Central memory CD4-positive, alpha-beta T cell (primary cell): ENCODE data around the gene C6orf132.
"Not testable (repeated sequence)": the region's sequence is repeated elsewhere in the genome, so short reads cannot be mapped to it uniquely, and the experiment has no call there.

Experiments
- DNase-seq: peaks from one replicate; pipeline ENCODE4 v3.0.0; 2022
- total RNA-seq, 3 experiments: gene quantifications; one replicate each; lab custom pipeline; 2026; lab: John Stamatoyannopoulos, UW

C6orf132 gene
- total RNA-seq = 0 to 0.25 (median 0.19) reads per million in 3 experiments

- no peak for DNase-seq
These were observed at the start of gene C6orf132 for GRCh38 chr6:42142118-42142835. TSS of gene C6orf132 (minus strand) at chr6:42142620. CDS start at chr6:42142444, 176 bp downstream.

DNA sequence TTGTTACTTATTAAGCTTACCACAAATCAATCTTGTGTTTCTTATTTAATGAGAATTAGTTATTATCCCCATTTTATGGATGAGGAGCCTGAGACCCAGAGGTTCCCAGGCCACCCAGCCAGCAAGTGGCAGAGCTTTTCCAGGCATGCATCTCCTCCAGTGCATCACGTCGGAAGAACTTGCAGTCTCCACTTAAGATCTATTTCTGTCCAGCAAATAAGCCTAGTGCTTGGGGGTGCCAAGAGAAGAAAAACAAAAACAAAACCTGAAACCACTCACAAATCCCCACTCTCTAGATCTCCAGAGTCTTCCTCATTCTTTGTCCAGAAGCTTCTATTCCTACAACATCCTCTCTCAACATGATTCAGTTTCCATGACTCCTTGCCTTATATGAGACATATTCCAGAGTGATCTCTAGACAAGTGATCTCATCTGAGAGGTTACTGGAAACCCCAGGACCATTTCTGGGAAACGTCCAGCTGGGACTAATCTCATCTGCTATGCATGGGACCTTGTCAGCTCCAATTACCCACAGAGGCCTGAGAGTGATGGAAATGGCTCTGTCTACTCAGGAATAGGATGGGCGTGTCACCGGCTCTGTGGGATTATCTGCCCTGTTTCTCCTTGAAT lies 48.2 kb upstream of the C6orf132 start:
- DNase-seq = no peak

GRCh38 chr6:42188406-42188805 lies 46.0 kb upstream of the C6orf132 start:
- no peak for DNase-seq

DNA sequence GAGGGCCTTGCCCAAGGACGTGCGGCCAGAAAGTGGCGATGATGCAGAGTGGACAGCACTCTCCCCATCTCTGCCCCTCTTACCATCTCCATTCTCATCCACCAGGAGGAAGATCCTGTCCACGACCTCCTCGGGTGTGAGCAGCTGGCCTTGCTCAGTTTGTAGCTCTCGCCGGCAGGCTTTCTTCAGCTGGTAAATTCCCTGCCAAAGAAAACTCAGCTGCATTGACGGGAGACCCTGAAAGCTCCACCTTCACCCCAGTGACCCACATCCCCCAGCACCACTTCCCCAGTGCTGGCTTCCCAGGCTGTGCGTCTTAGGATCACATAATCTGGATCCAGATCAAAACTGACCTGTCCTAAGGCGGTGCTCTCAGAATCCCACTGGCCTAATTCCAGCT lies 43.2 kb upstream of the C6orf132 start:
- DNase-seq = no peak

DNA sequence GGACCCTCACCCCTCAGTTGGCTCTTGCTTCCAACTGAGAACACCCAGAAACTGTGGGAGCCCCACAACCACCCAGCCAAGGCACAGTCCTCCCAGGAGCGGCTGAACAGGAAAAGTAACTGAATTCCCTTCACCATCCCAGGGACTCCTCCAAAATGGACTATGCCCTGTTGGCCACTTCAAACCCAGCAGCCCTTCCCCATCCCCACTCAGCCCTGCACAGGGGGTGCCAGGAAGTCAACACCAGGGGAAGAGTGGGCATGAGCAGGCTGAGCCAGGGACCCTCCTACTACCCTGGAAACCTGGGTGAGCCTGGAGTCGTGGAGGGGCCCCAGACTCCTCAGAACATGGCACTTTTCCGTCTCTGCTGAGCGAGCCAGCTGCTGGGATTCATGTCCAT lies 42.1 kb upstream of the C6orf132 start:
- no peak for DNase-seq

GRCh38 chr6:42182101-42182500 lies 39.7 kb upstream of the C6orf132 start:
- no peak for DNase-seq

DNA sequence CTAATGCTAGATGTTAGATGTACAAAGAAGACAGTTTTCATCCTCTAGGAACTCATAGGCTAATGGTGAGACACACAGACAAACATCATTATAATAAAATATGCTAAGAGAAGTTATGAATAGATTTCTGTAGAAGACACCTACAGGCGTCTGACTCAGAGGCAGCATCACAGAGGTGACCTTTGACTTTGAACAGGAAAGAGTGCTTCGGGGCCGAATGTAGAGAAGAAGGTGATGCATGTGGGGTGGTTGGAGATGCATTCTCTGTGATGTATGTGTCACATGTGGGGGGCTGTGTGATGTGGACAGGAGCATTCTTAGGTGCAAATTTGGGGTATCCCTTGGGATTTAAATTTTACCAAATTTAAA lies 37.5 kb upstream of the C6orf132 start:
- DNase-seq = no peak

DNA sequence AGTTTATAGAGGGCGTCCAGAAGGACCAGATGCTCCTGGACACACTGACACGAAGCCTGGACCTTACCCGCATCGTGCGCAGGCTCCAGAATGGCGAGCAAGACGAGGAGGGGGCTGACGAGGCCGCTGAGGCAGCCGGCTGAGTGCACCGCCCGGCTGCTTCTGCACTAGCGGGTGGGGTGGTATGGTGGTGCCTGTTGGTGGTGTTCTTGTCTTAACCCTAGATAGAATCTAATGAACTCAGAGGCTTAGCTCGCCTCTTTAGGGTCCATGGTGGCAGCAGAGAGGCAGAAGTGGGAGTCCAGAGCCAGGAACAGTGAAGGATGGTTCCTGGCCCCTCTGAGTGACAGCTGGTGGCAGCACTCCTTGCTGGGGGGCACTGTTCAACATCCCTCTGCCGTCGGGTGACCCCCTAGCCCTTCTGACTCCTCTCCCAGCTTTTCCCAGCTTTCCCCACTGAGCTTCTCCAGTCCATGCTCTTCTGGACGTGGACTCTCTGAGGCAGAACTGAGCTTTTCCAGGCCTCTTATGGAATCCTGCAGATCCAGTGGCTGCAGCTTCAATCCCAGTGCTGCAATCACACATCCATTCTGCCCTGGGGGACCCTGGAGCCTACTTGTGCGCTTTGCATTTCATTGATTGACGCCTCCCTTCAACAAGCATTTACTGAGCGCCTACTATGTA lies 37.0 kb upstream of the C6orf132 start:
- no peak for DNase-seq

- no peak for DNase-seq
These were observed 35.3 kb upstream of the C6orf132 start for GRCh38 chr6:42177514-42178364.

- no peak for DNase-seq
These were observed 34.6 kb upstream of the C6orf132 start for GRCh38 chr6:42176981-42177380.

DNA sequence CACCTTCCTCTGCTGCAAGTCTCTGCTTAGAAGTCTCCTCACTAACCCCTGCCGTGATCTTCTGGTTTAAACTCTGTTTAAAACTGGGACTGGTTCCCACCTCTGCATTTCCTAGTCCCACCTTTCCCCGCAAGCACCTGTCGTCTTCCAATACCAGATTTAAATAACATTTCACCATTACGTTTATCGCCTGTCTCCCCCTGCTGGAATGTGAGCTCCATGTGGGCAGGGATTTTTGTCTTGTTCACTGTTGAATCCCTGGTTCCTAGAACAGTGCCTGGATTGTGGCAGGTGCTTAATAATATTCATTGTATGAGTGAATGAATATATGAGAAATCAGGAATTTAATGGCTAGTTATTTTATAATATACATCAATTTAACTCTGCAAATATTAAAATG lies 33.4 kb upstream of the C6orf132 start:
- no peak for DNase-seq

DNA sequence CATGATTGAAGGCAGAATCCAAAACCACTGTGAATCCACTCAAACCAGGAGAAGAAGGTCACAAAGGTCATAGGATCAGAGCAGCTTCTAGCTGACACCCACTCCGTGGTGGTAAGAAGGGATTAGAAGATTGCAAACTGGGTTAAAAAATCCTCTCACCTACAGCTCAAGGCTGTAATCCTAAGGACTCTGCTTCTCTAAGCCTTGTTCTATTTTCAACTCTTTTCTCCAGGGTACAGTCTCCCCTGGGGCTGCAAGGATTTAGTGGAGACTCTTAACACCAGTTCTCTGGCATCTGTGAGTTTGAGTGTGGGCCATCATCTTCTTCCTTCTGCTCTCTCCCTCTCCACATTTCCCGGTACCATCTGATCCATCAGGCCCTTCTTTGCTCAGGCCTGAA lies 30.7 kb upstream of the C6orf132 start, which contains the start of gene GUCA1A:
Gene GUCA1A (plus strand): TSS at position 264 of the 400 bp plus-strand sequence. CDS start 250 bp downstream, outside the sequence.
- no peak for DNase-seq

GRCh38 chr6:42171813-42172581 lies 29.6 kb upstream of the C6orf132 start:
- no peak for DNase-seq

DNA sequence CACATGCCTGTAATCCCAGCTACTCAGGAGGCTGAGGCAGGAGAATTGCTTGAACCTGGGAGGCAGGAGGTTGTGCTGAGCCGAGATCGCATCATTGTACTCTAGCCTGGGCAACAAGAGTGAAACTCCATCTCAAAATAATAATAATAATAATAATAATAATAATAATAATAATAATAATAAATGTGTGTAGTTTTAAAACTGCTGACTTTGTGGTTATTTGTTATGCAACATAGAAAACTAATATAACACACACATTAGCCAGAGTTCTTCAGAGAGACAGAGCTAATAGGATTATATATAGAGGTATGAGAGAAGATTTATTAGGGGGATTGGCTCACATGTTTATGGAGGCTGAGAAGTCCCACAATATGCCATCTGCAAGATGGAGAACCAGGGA lies 27.4 kb upstream of the C6orf132 start:
- not testable (repeated sequence) for DNase-seq

DNA sequence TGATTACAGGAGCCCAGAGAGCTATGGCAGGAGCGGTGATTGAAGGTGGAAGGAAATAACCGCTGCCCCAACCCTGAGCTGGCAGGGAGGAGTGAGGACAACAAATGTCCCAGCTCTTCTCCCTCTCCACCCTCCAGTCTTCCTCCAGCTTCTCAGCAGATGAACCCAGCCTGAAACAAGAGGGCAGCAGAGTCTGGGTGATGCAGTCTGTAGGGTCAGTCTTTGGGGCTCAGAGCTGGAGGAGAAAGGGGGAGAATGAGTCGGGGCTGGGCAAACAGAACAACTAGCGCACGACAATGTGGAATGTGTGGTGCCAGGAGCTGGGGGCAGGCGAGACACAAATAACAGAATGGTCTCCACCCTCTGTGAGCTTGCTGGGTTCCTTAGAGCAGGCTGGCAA lies 26.2 kb upstream of the C6orf132 start:
- no peak for DNase-seq

GRCh38 chr6:42166444-42167141 lies 24.2 kb upstream of the C6orf132 start:
- peak; percentile 60 for DNase-seq

DNA sequence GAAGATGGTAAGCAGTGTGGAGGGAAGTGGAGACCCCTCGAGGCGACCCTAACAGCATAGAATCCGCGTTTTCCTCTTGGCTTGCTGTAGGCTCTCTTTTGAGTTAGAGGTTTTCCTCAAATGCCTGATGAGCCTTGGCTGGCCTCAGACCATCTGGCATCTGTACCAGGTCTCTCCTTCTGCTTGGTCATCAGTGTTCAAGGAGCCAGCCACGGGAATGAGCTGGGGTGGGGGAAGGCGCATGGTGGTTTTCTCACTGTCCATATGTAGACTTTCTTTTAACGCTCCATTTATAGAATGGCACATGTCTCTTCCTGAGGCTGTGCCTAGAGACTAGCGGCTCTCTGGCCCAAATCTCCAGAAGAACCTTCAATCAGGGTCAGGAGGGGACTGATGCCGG lies 22.6 kb upstream of the C6orf132 start:
- no peak for DNase-seq

DNA sequence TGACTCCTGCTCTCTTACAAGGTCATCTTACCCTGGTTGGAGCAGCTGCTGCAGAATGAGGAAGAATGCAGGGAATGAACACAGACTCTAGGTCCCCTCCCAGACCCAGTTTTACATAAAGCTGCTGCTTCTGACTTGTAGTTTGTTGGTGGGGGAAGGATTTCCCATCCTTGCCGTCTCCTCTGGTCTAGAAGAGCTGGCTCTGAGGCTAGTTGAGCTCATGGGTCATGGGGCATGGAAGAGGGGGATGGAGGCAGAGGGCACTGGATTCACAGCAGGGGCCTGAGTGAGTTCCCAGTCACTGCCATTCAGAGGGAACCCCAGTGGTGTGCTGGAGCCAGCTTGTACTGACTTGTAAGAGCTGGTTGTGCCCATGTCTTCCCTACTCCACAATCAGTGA lies 21.6 kb upstream of the C6orf132 start:
- no peak for DNase-seq

- no peak for DNase-seq
These were observed 20.4 kb upstream of the C6orf132 start for GRCh38 chr6:42162812-42163211.

- no peak for DNase-seq
These were observed 20.0 kb upstream of the C6orf132 start for GRCh38 chr6:42162384-42162783.

DNA sequence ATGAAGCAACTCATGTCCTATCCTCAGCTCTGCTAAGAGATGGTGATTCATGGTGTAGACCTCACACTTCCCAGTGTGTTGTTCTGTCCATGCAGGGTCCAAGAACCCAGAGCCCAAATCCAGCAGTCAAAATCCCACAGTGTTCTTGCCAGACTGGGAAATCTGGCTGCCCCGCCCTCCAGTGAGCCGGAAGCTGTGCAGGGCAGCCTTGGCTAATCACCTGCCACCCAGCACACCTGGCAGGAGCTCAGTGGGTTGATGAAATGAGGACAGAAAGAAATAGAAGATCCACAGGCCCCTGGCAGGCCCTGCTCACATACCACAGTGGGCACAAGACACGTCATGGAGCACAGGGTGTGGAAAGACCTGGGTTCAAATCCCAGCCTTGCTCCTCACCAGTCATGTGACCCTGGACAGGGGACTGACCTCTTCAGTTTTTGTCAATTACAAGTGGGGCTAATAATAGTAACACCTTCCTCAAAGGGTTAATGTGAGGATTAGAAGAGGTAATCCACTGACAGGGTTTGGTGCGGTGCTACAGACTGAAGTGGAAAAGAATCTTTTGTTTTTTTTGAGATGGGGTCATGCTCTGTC lies 17.1 kb upstream of the C6orf132 start:
- no peak for DNase-seq
